ENCODE data around the gene FMO2.

The FMO2 gene

DNA sequence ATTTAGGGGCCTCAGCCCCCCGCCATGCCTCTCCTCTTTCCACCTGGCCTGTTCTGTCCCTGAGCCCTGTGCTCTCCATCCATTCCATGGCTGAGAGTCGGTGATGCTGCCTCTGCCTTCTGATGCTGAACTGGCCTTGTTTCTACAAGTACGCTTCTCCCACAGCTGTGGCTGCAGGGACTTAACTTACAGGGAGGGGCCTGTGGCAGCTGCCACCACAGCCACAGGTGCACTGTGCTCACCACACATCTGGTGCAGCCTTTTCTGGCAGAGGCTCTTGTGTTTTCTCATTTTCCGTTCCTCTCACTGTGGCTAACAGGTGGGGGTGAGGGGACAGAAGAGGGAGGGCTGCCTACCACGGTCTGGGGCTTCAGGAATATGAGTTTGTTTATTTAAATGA, 67.4 kb downstream of the FMO2 start:
- H4K91ac ChIP-seq (ENCODE audit: low read depth, low read length), result no peak overlapping the region
- no CpG with 5 or more reads among the region's 5 CpGs for WGBS (ENCODE audit: extremely low coverage, insufficient coverage, insufficient read length)
- H3K36me3 ChIP-seq (ENCODE audit: control insufficient read depth in 1 of 2, insufficient read depth in 2 of 2, low read length in 2 of 2), result no peaks in the 10 kb centered on the region

DNA sequence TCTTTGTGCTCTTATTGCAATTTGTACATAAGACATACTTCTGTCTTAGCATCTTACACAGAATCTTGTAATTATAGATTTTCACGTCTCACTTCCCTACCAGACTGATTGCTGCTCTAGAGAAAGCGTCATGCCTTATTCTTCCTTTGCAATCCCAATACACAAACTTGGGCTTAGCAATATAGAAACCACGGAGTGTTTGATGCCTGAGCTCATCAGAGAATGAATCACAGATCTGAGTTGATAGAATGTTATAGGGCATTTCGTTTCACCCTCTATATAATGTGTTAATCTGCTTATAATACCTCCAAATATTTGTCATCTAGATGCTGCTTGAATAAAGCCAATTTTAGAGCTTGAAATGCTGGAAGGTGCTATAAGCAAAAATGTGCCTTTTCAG, 69.8 kb downstream of the FMO2 start:
- H3K4me3 ChIP-seq (ENCODE audit: low read depth, low read length), result no peak overlapping the region
- no peak overlapping the region for H2AK5ac ChIP-seq (ENCODE audit: low read length)
- WGBS (ENCODE audit: extremely low coverage, insufficient coverage, insufficient read length), result no CpG with 5 or more reads among the region's 4 CpGs

More for the DNA sequence above, 67.4 kb downstream of the FMO2 start:
- peaks cover 2 to 7% of the 10 kb centered on the region in 2 experiments for H3K4me1 ChIP-seq (ENCODE audit: control insufficient read depth in 1 of 2, insufficient read depth in 2 of 2, low read length in 2 of 2)
- no peak overlapping the region for H3K4me3 ChIP-seq (ENCODE audit: low read depth, low read length)
- H3K9me3 ChIP-seq (ENCODE audit: insufficient read depth, low read depth, low read length), result no peaks in the 10 kb centered on the region
- H3K9ac ChIP-seq (ENCODE audit: low read length), result no peak overlapping the region
- H2BK12ac ChIP-seq (ENCODE audit: low read length), result no peak overlapping the region
- H2AK5ac ChIP-seq (ENCODE audit: low read length), result no peak overlapping the region
- no peaks in the 10 kb centered on the region for H3K27me3 ChIP-seq (ENCODE audit: insufficient read depth, low read length)
- H2BK5ac ChIP-seq (ENCODE audit: low read depth, low read length, poor library complexity), result no peak overlapping the region
- no peak overlapping the region for H3K18ac ChIP-seq (ENCODE audit: low read length)
- H4K8ac ChIP-seq (ENCODE audit: low read depth, low read length), result no peak overlapping the region
- DNase-seq, result no peak
- no peak overlapping the region for H3K14ac ChIP-seq (ENCODE audit: low read length)
- H3K27ac ChIP-seq (ENCODE audit: low read depth, low read length), result no peak overlapping the region
- no peak overlapping the region for H3K4me2 ChIP-seq (ENCODE audit: low read length)
- H3K79me1 ChIP-seq (ENCODE audit: low read length), result peaks cover 2% of the 10 kb centered on the region
- no peak overlapping the region for H2AFZ ChIP-seq (ENCODE audit: insufficient read depth, low read length, poor library complexity)
- H3K23ac ChIP-seq (ENCODE audit: low read length), result no peak overlapping the region
- H3K4ac ChIP-seq (ENCODE audit: low read depth, low read length), result no peak overlapping the region
- H3K79me2 ChIP-seq (ENCODE audit: control insufficient read depth, insufficient read depth, low read length, poor library complexity), result peaks cover 4% of the 10 kb centered on the region
- H2BK120ac ChIP-seq (ENCODE audit: insufficient read depth, low read length, poor library complexity), result no peak overlapping the region
- no peak overlapping the region for H4K12ac ChIP-seq (ENCODE audit: low read depth, low read length)

DNA sequence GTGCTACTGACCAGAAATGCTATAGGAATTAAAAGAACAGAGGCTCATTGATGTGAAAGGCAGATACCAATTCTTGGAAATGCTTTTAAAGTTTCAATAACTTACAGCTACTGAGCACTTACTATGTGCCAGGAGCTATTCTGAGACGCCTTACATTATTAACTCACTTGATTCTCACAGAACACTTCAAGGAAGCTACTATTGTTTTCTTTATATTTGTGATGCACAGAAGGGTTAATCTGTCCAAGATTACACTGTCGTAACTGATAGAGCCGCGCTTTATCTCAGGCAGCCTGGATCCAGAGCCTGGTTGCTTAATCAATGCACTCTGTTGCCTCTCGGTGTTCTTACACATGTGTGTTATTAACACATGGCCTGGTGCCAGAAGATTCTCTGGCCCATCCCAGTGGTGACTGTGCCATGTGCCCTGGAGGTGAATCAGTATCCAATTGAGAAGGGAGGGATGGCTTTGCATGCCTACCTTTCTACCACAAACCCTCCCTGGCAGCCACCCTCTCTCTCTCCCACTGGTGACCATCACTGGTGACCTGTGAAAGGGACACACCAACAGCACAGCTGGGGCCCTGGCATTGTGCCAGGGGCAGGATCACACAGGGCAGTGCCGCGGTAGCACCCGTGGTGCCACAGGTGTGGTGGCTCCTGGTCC, 72.0 kb downstream of the FMO2 start:
- peaks cover 2 to 8% of the 10 kb centered on the region in 2 experiments for H3K4me1 ChIP-seq (ENCODE audit: control insufficient read depth in 1 of 2, insufficient read depth in 2 of 2, low read length in 2 of 2)
- H2BK5ac ChIP-seq (ENCODE audit: low read depth, low read length, poor library complexity), result no peak overlapping the region
- no peak overlapping the region for H4K91ac ChIP-seq (ENCODE audit: low read depth, low read length)
- H3K79me2 ChIP-seq (ENCODE audit: control insufficient read depth, insufficient read depth, low read length, poor library complexity), result no peaks in the 10 kb centered on the region
- WGBS (ENCODE audit: extremely low coverage, insufficient coverage, insufficient read length), result no CpG with 5 or more reads among the region's 8 CpGs
- no peak overlapping the region for H2BK12ac ChIP-seq (ENCODE audit: low read length)
- H3K4ac ChIP-seq (ENCODE audit: low read depth, low read length), result no peak overlapping the region
- no peaks in the 10 kb centered on the region for H3K36me3 ChIP-seq (ENCODE audit: control insufficient read depth in 1 of 2, insufficient read depth in 2 of 2, low read length in 2 of 2)
- H4K12ac ChIP-seq (ENCODE audit: low read depth, low read length), result no peak overlapping the region
- no peak overlapping the region for H2BK120ac ChIP-seq (ENCODE audit: insufficient read depth, low read length, poor library complexity)
- DNase-seq, result no peak
- H3K14ac ChIP-seq (ENCODE audit: low read length), result no peak overlapping the region
- no peak overlapping the region for H3K27ac ChIP-seq (ENCODE audit: low read depth, low read length)
- no peak overlapping the region for H3K4me2 ChIP-seq (ENCODE audit: low read length)
- H3K79me1 ChIP-seq (ENCODE audit: low read length), result no peaks in the 10 kb centered on the region
- no peaks in the 10 kb centered on the region for H3K27me3 ChIP-seq (ENCODE audit: insufficient read depth, low read length)
- H3K4me3 ChIP-seq (ENCODE audit: low read depth, low read length), result no peak overlapping the region
- no peak overlapping the region for H2AFZ ChIP-seq (ENCODE audit: insufficient read depth, low read length, poor library complexity)
- no peak overlapping the region for H4K8ac ChIP-seq (ENCODE audit: low read depth, low read length)
- H3K9ac ChIP-seq (ENCODE audit: low read length), result no peak overlapping the region
- H2AK5ac ChIP-seq (ENCODE audit: low read length), result no peak overlapping the region
- H3K23ac ChIP-seq (ENCODE audit: low read length), result peak overlapping the region; percentile 19
- no peak overlapping the region for H3K18ac ChIP-seq (ENCODE audit: low read length)
- no peaks in the 10 kb centered on the region for H3K9me3 ChIP-seq (ENCODE audit: insufficient read depth, low read depth, low read length)

More for the DNA sequence above, 69.8 kb downstream of the FMO2 start:
- H3K14ac ChIP-seq (ENCODE audit: low read length), result no peak overlapping the region
- no peak overlapping the region for H4K8ac ChIP-seq (ENCODE audit: low read depth, low read length)
- H3K9ac ChIP-seq (ENCODE audit: low read length), result no peak overlapping the region
- no peak overlapping the region for H3K23ac ChIP-seq (ENCODE audit: low read length)
- no peak for DNase-seq
- H3K79me1 ChIP-seq (ENCODE audit: low read length), result peaks cover 2% of the 10 kb centered on the region
- no peak overlapping the region for H4K91ac ChIP-seq (ENCODE audit: low read depth, low read length)
- no peak overlapping the region for H3K18ac ChIP-seq (ENCODE audit: low read length)
- no peak overlapping the region for H2BK120ac ChIP-seq (ENCODE audit: insufficient read depth, low read length, poor library complexity)
- H3K36me3 ChIP-seq (ENCODE audit: control insufficient read depth in 1 of 2, insufficient read depth in 2 of 2, low read length in 2 of 2), result no peaks in the 10 kb centered on the region
- no peak overlapping the region for H2AFZ ChIP-seq (ENCODE audit: insufficient read depth, low read length, poor library complexity)
- H3K27ac ChIP-seq (ENCODE audit: low read depth, low read length), result no peak overlapping the region
- no peak overlapping the region for H2BK5ac ChIP-seq (ENCODE audit: low read depth, low read length, poor library complexity)
- H3K4ac ChIP-seq (ENCODE audit: low read depth, low read length), result no peak overlapping the region
- H3K79me2 ChIP-seq (ENCODE audit: control insufficient read depth, insufficient read depth, low read length, poor library complexity), result peaks cover 4% of the 10 kb centered on the region
- no peak overlapping the region for H3K4me2 ChIP-seq (ENCODE audit: low read length)
- no peak overlapping the region for H2BK12ac ChIP-seq (ENCODE audit: low read length)
- H3K9me3 ChIP-seq (ENCODE audit: insufficient read depth, low read depth, low read length), result no peaks in the 10 kb centered on the region
- H3K4me1 ChIP-seq (ENCODE audit: control insufficient read depth in 1 of 2, insufficient read depth in 2 of 2, low read length in 2 of 2), result peaks cover 7 to 8% of the 10 kb centered on the region in 2 experiments
- no peak overlapping the region for H4K12ac ChIP-seq (ENCODE audit: low read depth, low read length)
- no peaks in the 10 kb centered on the region for H3K27me3 ChIP-seq (ENCODE audit: insufficient read depth, low read length)

DNA sequence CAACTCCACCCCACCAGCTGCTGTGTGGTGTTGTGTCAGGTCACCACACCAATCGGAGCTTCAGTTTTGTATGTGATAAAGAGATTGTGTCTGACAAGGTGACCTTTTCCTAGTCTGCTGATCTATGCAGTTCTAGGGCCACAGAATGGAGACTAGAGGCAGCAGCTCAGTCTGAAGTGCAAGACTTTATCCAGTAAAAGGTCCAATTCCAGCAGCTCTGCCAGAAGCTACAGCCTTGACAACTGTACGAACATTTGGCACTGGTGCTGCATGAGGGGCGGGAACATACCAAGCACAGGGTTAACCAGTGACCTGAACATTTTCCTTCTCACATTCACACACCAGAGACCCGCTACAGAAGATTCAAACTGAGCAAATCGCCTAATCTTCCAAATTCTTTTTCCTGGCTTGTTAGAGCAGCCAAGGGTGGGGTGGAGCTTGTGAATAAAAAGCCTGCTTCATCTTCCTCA, 72.5 kb downstream of the FMO2 start:
- no peak overlapping the region for H3K4me3 ChIP-seq (ENCODE audit: low read depth, low read length)
- no peak overlapping the region for H2AFZ ChIP-seq (ENCODE audit: insufficient read depth, low read length, poor library complexity)
- no peak overlapping the region for H3K14ac ChIP-seq (ENCODE audit: low read length)
- H4K12ac ChIP-seq (ENCODE audit: low read depth, low read length), result no peak overlapping the region
- H2BK12ac ChIP-seq (ENCODE audit: low read length), result no peak overlapping the region
- no peaks in the 10 kb centered on the region for H3K36me3 ChIP-seq (ENCODE audit: control insufficient read depth in 1 of 2, insufficient read depth in 2 of 2, low read length in 2 of 2)
- H2BK5ac ChIP-seq (ENCODE audit: low read depth, low read length, poor library complexity), result no peak overlapping the region
- H3K4ac ChIP-seq (ENCODE audit: low read depth, low read length), result no peak overlapping the region
- H3K27ac ChIP-seq (ENCODE audit: low read depth, low read length), result no peak overlapping the region
- no peak overlapping the region for H2AK5ac ChIP-seq (ENCODE audit: low read length)
- no peak overlapping the region for H4K91ac ChIP-seq (ENCODE audit: low read depth, low read length)
- no peak overlapping the region for H3K23ac ChIP-seq (ENCODE audit: low read length)
- no peaks in the 10 kb centered on the region for H3K79me1 ChIP-seq (ENCODE audit: low read length)
- H2BK120ac ChIP-seq (ENCODE audit: insufficient read depth, low read length, poor library complexity), result no peak overlapping the region
- DNase-seq, result no peak
- H3K4me2 ChIP-seq (ENCODE audit: low read length), result no peak overlapping the region
- WGBS (ENCODE audit: extremely low coverage, insufficient coverage, insufficient read length), result no CpG with 5 or more reads among the region's 5 CpGs
- H3K4me1 ChIP-seq (ENCODE audit: control insufficient read depth in 1 of 2, insufficient read depth in 2 of 2, low read length in 2 of 2), result peaks cover 2 to 8% of the 10 kb centered on the region in 2 experiments
- H3K9me3 ChIP-seq (ENCODE audit: insufficient read depth, low read depth, low read length), result no peaks in the 10 kb centered on the region
- H3K79me2 ChIP-seq (ENCODE audit: control insufficient read depth, insufficient read depth, low read length, poor library complexity), result no peaks in the 10 kb centered on the region
- H4K8ac ChIP-seq (ENCODE audit: low read depth, low read length), result no peak overlapping the region
- no peaks in the 10 kb centered on the region for H3K27me3 ChIP-seq (ENCODE audit: insufficient read depth, low read length)
- no peak overlapping the region for H3K18ac ChIP-seq (ENCODE audit: low read length)
- H3K9ac ChIP-seq (ENCODE audit: low read length), result no peak overlapping the region
